Measurements from ENCODE around the gene ADO.

- TF ChIP-seq CTCF (IDR thresholded peaks at IDR 0.05) (no peak), POLR2A (IDR thresholded peaks at IDR 0.05) (no peak)
These were observed 26.4 kb upstream of the ADO start for GRCh38 chr10:62778125-62778524.
